Measurements from ENCODE around the gene ACD. TPM values are rescaled to one million over a fixed set of nuclear protein-coding genes. Genes with fewer than 3 reads are reported as not detected.

The ACD gene
- total and polyA plus RNA-seq, 2 of the 4 experiments (the other 2 are of a cell fraction) = 15.6 to 31.1 TPM

GRCh38 chr16:67662653-67663010 lies 2.6 kb upstream of the ACD start:
- H3K9me1 ChIP-seq (ENCODE audit: insufficient read depth, low read length) = peaks cover 4% of the 10 kb centered on the region
- no peak overlapping the region for H3K9ac ChIP-seq (ENCODE audit: low read depth, low read length)
- no peak overlapping the region for H3K27ac ChIP-seq (ENCODE audit: insufficient read depth, low read length)
- no peak for TF ChIP-seq SMC3 (IDR thresholded peaks at IDR 0.05; ENCODE audit: low read depth, low read length)
- no peak for TF ChIP-seq CEBPB (IDR thresholded peaks at IDR 0.05; ENCODE audit: low read depth, low read length)
- TF ChIP-seq MXI1 (IDR thresholded peaks at IDR 0.05; ENCODE audit: borderline replicate concordance, low read depth, low read length) = no peak
- no peak for TF ChIP-seq CHD1 (IDR thresholded peaks at IDR 0.05; ENCODE audit: low read depth, low read length)
- no peak for TF ChIP-seq ELK1 (IDR thresholded peaks at IDR 0.05; ENCODE audit: borderline replicate concordance, low read depth, low read length)
- no peak for TF ChIP-seq USF2 (IDR thresholded peaks at IDR 0.05; ENCODE audit: low read depth, low read length)
- no peak for TF ChIP-seq POLR2A (IDR thresholded peaks at IDR 0.05; ENCODE audit: low read depth, low read length)
- TF ChIP-seq RFX5 (IDR thresholded peaks at IDR 0.05; ENCODE audit: low read depth, low read length) = no peak
- TF ChIP-seq RAD21 (IDR thresholded peaks at IDR 0.05; ENCODE audit: low read length) = no peak
- TF ChIP-seq CTCF (conservative IDR thresholded peaks at IDR 0.05; ENCODE audit: low read depth, low read length) = no peak
- TF ChIP-seq MAFK (IDR thresholded peaks at IDR 0.05; ENCODE audit: low read depth, low read length) = no peak
- no peak for TF ChIP-seq BHLHE40 (IDR thresholded peaks at IDR 0.05; ENCODE audit: low read depth, low read length)
- TF ChIP-seq RCOR1 (IDR thresholded peaks at IDR 0.05; ENCODE audit: insufficient replicate concordance, low read length) = no peak
- TF ChIP-seq FOS (IDR thresholded peaks at IDR 0.05; ENCODE audit: low read depth, low read length) = no peak
- TF ChIP-seq NFE2L2 (IDR thresholded peaks at IDR 0.05; ENCODE audit: low read depth, low read length) = no peak
- no peak for TF ChIP-seq MAZ (IDR thresholded peaks at IDR 0.05; ENCODE audit: borderline replicate concordance, low read depth, low read length)
- peaks cover 3% of the 10 kb centered on the region; the same call in 1 of the 2 replicates for H3K36me3 ChIP-seq (ENCODE audit: control insufficient read depth, insufficient read depth, low read length)
- H4K8ac ChIP-seq (ENCODE audit: low read depth in 2 of 2, low read length in 2 of 2) = no peak overlapping the region
- H2AK5ac ChIP-seq (ENCODE audit: low read depth, low read length) = no peak overlapping the region
- H2AFZ ChIP-seq (replicated peaks; ENCODE audit: low read length, poor library complexity) = no peak overlapping the region
- in situ Hi-C loops (cut with MboI; ENCODE audit: low sequenced_read_pairs) (loop anchor here (10.0 kb wide), 1 partner anchor 138 kb away; the partner anchor contains the start of gene RIPOR1), dilution Hi-C loops (cut with HindIII; ENCODE audit: low sequenced_read_pairs, unreplicated experiment) (no loop called here), intact Hi-C loops (cut with micrococcal nuclease) (no loop called here)
- DNase-seq = no peak
- H2BK120ac ChIP-seq (ENCODE audit: low read depth, low read length) = no peak overlapping the region
- no TSS peak for BruUV-seq (replicated peaks)
- H3K27me3 ChIP-seq (ENCODE audit: control insufficient read depth, insufficient read depth, low read length) = no peaks in the 10 kb centered on the region
- ChIA-PET CTCF (no interaction called here), POLR2A (ENCODE audit: unreplicated experiment) (no interaction called here)
- H4K91ac ChIP-seq (ENCODE audit: insufficient read depth, low read depth, low read length) = no peak overlapping the region
- no peak overlapping the region for H3K4ac ChIP-seq (ENCODE audit: low read depth, low read length)
- H3K4me2 ChIP-seq (ENCODE audit: low read depth, low read length) = no peak overlapping the region
- peaks cover 17% of the 10 kb centered on the region for H3K4me1 ChIP-seq (ENCODE audit: control insufficient read depth, insufficient read depth, low read length)
- H3K14ac ChIP-seq (replicated peaks; ENCODE audit: low read depth, low read length) = no peak overlapping the region
- H3K56ac ChIP-seq (ENCODE audit: extremely low read depth, insufficient read depth, low read length) = no peak overlapping the region
- H3K4me3 ChIP-seq (ENCODE audit: insufficient read depth, low read depth, low read length) = no peak overlapping the region
- H2BK5ac ChIP-seq (ENCODE audit: low read depth, low read length, poor library complexity, severe bottlenecking) = no peak overlapping the region
- H3K18ac ChIP-seq (ENCODE audit: low read depth, low read length) = no peak overlapping the region
- peaks cover 11 to 32% of the 10 kb centered on the region in 2 experiments for H3K79me1 ChIP-seq (ENCODE audit: low read depth in 1 of 2, low read length in 2 of 2)
- H2BK15ac ChIP-seq (ENCODE audit: low read depth, low read length) = no peak overlapping the region
- H3K23ac ChIP-seq (ENCODE audit: low read depth, low read length) = no peak overlapping the region
- H3K9me3 ChIP-seq (ENCODE audit: control insufficient read depth, insufficient read depth, low read length) = no peaks in the 10 kb centered on the region
- ATAC-seq (ENCODE audit: low read depth) = no peak
- H2AK9ac ChIP-seq (replicated peaks; ENCODE audit: low read depth, low read length, poor library complexity) = no peak overlapping the region
- H2BK20ac ChIP-seq (ENCODE audit: low read depth, low read length) = no peak overlapping the region
- no peak overlapping the region for H4K5ac ChIP-seq (ENCODE audit: low read depth, low read length)
- peaks cover 5% of the 10 kb centered on the region for H4K20me1 ChIP-seq (ENCODE audit: insufficient read depth, low read length)

All from IMR-90 (cell line).